SU-DHL-6 (cell line): Measurements from ENCODE around the gene GLOD4.

Experiments
- H2AFZ ChIP-seq: fragments of 200-600 bp; sonication (generic); 2 replicates; pipeline ENCODE4 v1.6.1; 2014; ENCODE audit warnings: low read depth, mild to moderate bottlenecking, moderate library complexity, mixed read lengths, antibody characterized with exemption, low read length; ENCODE audit not compliant: severe bottlenecking
- H3F3A ChIP-seq: fragments of 200-600 bp; shearing (Covaris generic); 2 replicates; pipeline ENCODE4 v1.6.0; 2016; ENCODE audit warnings: antibody characterized with exemption, mild to moderate bottlenecking; ENCODE audit not compliant: insufficient read depth
- H3K27ac ChIP-seq: fragments of 200-600 bp; sonication (generic); 2 replicates; pipeline ENCODE4 v1.5.1; 2016; ENCODE audit warnings: low read depth, mild to moderate bottlenecking, low read length, moderate library complexity, mixed read lengths
- H3K27me3 ChIP-seq: fragments of 200-600 bp; sonication (generic), shearing (Covaris generic); 2 replicates; pipeline ENCODE4 v1.6.0; 2014; ENCODE audit warnings: mild to moderate bottlenecking, low read length
- H3K36me3 ChIP-seq: fragments of 200-600 bp; sonication (generic); 2 replicates; pipeline ENCODE4 v1.6.1; 2014; ENCODE audit warnings: mild to moderate bottlenecking, low read length, mixed read lengths
- H3K4me2 ChIP-seq: fragments of 300-600, 200-600 bp; shearing (Covaris generic), sonication (generic); 2 replicates; pipeline ENCODE4 v1.6.0; 2014; ENCODE audit warnings: low read length, low read depth, mild to moderate bottlenecking; ENCODE audit not compliant: poor library complexity, severe bottlenecking
- H3K4me3 ChIP-seq: fragments of 200-600 bp; sonication (generic); 2 replicates; pipeline ENCODE4 v1.5.1; 2014; ENCODE audit warnings: antibody characterized with exemption, low read length, mild to moderate bottlenecking, mixed read lengths; ENCODE audit not compliant: insufficient read depth, poor library complexity, severe bottlenecking
- H3K79me2 ChIP-seq: fragments of 200-600 bp; sonication (generic); 2 replicates; pipeline ENCODE4 v1.6.1; 2014; ENCODE audit warnings: mild to moderate bottlenecking, low read length, moderate library complexity; ENCODE audit not compliant: insufficient read depth
- H3K9ac ChIP-seq: fragments of 200-600 bp; sonication (generic); 2 replicates; pipeline ENCODE4 v1.7.0; 2014; ENCODE audit warnings: mild to moderate bottlenecking, low read length
- H3K9me2 ChIP-seq: fragments of 200-600 bp; sonication (generic); replicated peaks from 2 replicates; pipeline ENCODE4 v1.6.1; 2014; ENCODE audit warnings: low read length; ENCODE audit not compliant: insufficient read depth
- H3K9me3 ChIP-seq: fragments of 200-600 bp; sonication (generic); 2 replicates; pipeline ENCODE4 v1.6.1; 2014; ENCODE audit warnings: low read length, mixed read lengths; ENCODE audit not compliant: insufficient read depth
- H4K20me1 ChIP-seq: fragments of 200-600 bp; sonication (generic); 2 replicates; pipeline ENCODE4 v1.6.1; 2014; ENCODE audit warnings: low read depth, mild to moderate bottlenecking, antibody characterized with exemption, low read length, moderate library complexity, mixed read lengths
- EZH2phosphoT487 ChIP-seq: fragments of 200-600 bp; sonication (generic), shearing (Covaris generic); conservative IDR thresholded peaks from 2 replicates; pipeline ENCODE4 v1.6.1; 2018; ENCODE audit warnings: mild to moderate bottlenecking, antibody characterized with exemption, low read length, moderate library complexity, mixed read lengths
- TF ChIP-seq, protein P1 (sequence below): fragments of 200-600 bp; sonication (generic); IDR thresholded peaks from one replicate; pipeline ENCODE4 v1.5.1; 2017; ENCODE audit warnings: antibody characterized with exemption, mild to moderate bottlenecking, low read length, moderate library complexity; ENCODE audit not compliant: insufficient read depth, poor library complexity, severe bottlenecking

GLOD4 gene

DNA sequence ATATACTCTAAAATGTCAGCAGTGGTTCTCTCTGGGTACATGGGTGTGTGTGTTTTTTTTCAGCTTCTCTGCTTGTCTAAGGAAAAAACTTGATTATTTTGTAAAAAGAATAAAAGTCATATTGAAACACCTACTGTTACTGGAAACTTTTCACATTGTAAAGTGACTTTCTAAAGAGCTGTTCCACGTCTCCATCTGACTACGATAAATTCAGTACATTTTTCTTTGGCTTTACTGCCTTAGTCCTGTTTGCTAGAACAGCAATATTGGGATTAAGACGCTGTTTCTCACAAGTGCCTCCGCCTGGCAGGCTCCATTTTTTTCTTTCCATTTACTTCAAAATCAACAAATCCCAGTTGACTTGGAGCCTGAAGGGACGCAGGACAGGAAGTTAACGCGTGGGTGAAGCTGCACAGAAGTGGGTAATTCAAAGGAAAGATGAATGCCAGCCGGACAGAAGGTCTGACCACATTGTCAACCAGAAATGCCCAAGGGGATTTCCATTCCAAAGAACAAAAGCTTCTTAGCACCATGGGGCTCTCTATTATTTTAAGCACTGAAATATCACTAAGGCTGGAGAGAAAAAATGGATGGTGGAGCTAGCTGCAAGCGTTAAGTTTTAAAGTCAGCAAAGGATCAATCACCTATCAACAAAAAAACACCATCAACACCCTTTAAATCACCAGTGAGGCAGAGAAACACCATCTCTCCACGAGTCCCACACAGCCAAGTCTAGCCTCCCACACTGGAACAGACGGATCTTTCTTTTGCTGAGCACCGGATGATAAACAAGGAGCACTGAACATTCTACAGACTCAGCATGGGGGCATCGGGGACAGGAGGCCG is 8.4 kb downstream of the GLOD4 start:
- Histone ChIP-seq H3K4me2 (no peak overlapping the region), H3K9ac (no peak overlapping the region), H3K36me3 (peaks cover 30% of the 10 kb centered on the region; the same call in 1 of the 2 replicates), H3K27me3 (no peaks in the 10 kb centered on the region), H3K4me3 (no peak overlapping the region), H3K79me2 (no peaks in the 10 kb centered on the region; the same call in 1 of the 2 replicates), H3K9me3 (no peaks in the 10 kb centered on the region), H3F3A (no peaks in the 10 kb centered on the region), H2AFZ (no peak overlapping the region), H3K9me2 (no peaks in the 10 kb centered on the region), H4K20me1 (no peaks in the 10 kb centered on the region), H3K27ac (no peak overlapping the region)
- no peak for TF ChIP-seq EZH2phosphoT487
- TF ChIP-seq, protein P1, sequence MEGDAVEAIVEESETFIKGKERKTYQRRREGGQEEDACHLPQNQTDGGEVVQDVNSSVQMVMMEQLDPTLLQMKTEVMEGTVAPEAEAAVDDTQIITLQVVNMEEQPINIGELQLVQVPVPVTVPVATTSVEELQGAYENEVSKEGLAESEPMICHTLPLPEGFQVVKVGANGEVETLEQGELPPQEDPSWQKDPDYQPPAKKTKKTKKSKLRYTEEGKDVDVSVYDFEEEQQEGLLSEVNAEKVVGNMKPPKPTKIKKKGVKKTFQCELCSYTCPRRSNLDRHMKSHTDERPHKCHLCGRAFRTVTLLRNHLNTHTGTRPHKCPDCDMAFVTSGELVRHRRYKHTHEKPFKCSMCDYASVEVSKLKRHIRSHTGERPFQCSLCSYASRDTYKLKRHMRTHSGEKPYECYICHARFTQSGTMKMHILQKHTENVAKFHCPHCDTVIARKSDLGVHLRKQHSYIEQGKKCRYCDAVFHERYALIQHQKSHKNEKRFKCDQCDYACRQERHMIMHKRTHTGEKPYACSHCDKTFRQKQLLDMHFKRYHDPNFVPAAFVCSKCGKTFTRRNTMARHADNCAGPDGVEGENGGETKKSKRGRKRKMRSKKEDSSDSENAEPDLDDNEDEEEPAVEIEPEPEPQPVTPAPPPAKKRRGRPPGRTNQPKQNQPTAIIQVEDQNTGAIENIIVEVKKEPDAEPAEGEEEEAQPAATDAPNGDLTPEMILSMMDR = no peak

DNA sequence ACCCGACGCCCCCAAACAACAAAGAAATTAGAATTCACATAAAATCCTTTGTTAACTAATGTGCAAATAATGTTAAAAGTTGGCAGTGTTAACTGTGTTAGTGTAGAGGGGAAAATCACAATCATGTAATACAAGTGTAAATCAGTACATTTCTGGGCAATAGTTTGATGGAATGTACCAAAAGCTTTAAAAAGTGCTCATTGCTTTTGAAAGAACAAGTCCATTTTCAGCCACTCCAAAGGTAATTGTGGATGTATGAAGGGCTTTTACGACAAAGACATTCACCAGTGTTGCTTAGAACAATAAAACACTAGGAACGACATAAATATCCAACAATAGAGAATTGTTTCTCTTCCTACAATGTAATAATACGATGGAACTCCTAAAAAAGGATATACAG is 9.1 kb downstream of the GLOD4 start:
- no peaks in the 10 kb centered on the region for H3K9me2 ChIP-seq
- no peak overlapping the region for H3K27ac ChIP-seq
- no peak for TF ChIP-seq EZH2phosphoT487
- TF ChIP-seq, protein P1 = no peak
- no peak overlapping the region for H2AFZ ChIP-seq
- H3F3A ChIP-seq = no peaks in the 10 kb centered on the region
- H3K9ac ChIP-seq = no peak overlapping the region
- H3K9me3 ChIP-seq = no peaks in the 10 kb centered on the region
- peaks cover 30% of the 10 kb centered on the region; the same call in 1 of the 2 replicates for H3K36me3 ChIP-seq
- H3K4me3 ChIP-seq = no peak overlapping the region
- H3K27me3 ChIP-seq = no peaks in the 10 kb centered on the region
- H3K79me2 ChIP-seq = no peaks in the 10 kb centered on the region
- H4K20me1 ChIP-seq = no peaks in the 10 kb centered on the region
- no peak overlapping the region for H3K4me2 ChIP-seq

DNA sequence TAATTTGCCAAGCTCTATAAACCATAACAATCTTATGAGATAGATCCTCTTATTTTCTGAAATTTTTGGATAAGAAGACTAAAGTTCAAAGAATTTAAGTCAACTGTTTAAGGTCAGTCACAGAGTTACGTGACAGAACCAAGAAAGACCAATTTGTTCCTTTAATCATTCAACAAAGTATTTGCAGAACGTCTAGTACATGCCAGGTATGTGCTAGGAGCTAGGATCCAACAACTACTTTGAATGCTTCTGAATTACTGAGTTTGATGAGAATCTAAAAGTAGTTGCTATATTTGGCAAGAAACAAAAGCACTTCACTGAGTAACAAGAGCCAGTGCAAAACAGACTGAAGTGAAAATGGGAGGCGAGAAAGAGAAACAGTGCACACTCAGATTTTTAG is 15.0 kb downstream of the GLOD4 start:
- no peak overlapping the region for H3K4me3 ChIP-seq
- no peak overlapping the region for H3K27ac ChIP-seq
- TF ChIP-seq EZH2phosphoT487 = no peak
- TF ChIP-seq, protein P1 = no peak

More for the DNA sequence above, 15.0 kb downstream of the GLOD4 start:
- Histone ChIP-seq H3K9ac (no peak overlapping the region), H3K9me2 (no peaks in the 10 kb centered on the region), H3K36me3 (peaks cover 23% of the 10 kb centered on the region; the same call in 1 of the 2 replicates), H2AFZ (no peak overlapping the region), H3K9me3 (no peaks in the 10 kb centered on the region), H3K27me3 (no peaks in the 10 kb centered on the region), H3K4me2 (no peak overlapping the region), H3K79me2 (no peaks in the 10 kb centered on the region), H4K20me1 (no peaks in the 10 kb centered on the region), H3F3A (no peaks in the 10 kb centered on the region)
